HEK293 (cell line): Measurements from ENCODE around the gene GALNT9.

ENCODE experiments used
- CTCF ChIA-PET: fragments of 350-600 bp; formaldehyde crosslinking; extraction: SDS; loops from one replicate; lab custom pipeline; 2021; ENCODE audit warnings: antibody characterized with exemption; lab: Yijun Ruan, JAX
- POLR2A ChIA-PET: fragments of 300-600 bp; formaldehyde crosslinking; extraction: SDS; loops from one replicate; lab custom pipeline; 2020; ENCODE audit warnings: antibody characterized with exemption, inconsistent platforms; lab: Yijun Ruan, JAX
- H3K27ac ChIP-seq: fragments of 200-500 bp; sonication (Bioruptor generic); 2 replicates; pipeline ENCODE4 v1.5.1; 2014; ENCODE audit warnings: low read depth, low read length, control low read depth, inconsistent platforms; ENCODE audit errors: extremely low read depth
- H3K36me3 ChIP-seq, 2 experiments: fragments of 200-500 bp in 1 of 2; sonication (Bioruptor generic) in 1 of 2; 1 replicate in 1 of 2; 2 replicates in 1 of 2; pipeline ENCODE4 v1.5.1; 2014 to 2017; ENCODE audit warnings: inconsistent platforms in 2 of 2, low read length in 2 of 2; ENCODE audit not compliant: control insufficient read depth in 2 of 2, insufficient read depth in 1 of 2
- H3K4me1 ChIP-seq: fragments of 200-500 bp; sonication (Bioruptor generic); 2 replicates; pipeline ENCODE4 v1.5.1; 2014; ENCODE audit warnings: mild to moderate bottlenecking, low read length, inconsistent platforms; ENCODE audit not compliant: control insufficient read depth, insufficient read depth
- H3K4me3 ChIP-seq: 2 replicates; pipeline ENCODE4 v1.5.1; 2011; ENCODE audit warnings: low read depth, mild to moderate bottlenecking, control low read depth, low read length, moderate library complexity
- H3K9me3 ChIP-seq: fragments of 200-500 bp; sonication (Bioruptor generic); 2 replicates; pipeline ENCODE4 v1.5.1; 2014; ENCODE audit warnings: low read depth, low read length, inconsistent platforms; ENCODE audit not compliant: control insufficient read depth, insufficient read depth
- GLI2 ChIP-seq: fragments of 450-650 bp; formaldehyde crosslinking; IDR thresholded peaks from 2 replicates; pipeline ENCODE4; 2017; ENCODE audit warnings: missing biosample characterization, missing genetic modification characterization, low read depth, borderline replicate concordance
- SETDB1 ChIP-seq: IDR thresholded peaks from one replicate; pipeline ENCODE4 v1.6.1; 2017; ENCODE audit warnings: mild to moderate bottlenecking, low read length, moderate library complexity, mixed read lengths; ENCODE audit not compliant: insufficient read length
- TRIM28 ChIP-seq: IDR thresholded peaks from 2 replicates; pipeline ENCODE4 v1.6.1; 2011; ENCODE audit warnings: low read length, control low read depth, borderline replicate concordance
- ZBTB10 ChIP-seq: fragments of 450-650 bp; formaldehyde crosslinking; IDR thresholded peaks from 2 replicates; pipeline ENCODE4 v1.5.1; 2016; ENCODE audit warnings: missing biosample characterization, missing genetic modification characterization
- ZFP3 ChIP-seq: fragments of 450-650 bp; formaldehyde crosslinking; IDR thresholded peaks from 2 replicates; pipeline ENCODE4 v1.5.1; 2016; ENCODE audit warnings: low read depth, missing biosample characterization, missing genetic modification characterization
- ZNF350 ChIP-seq: fragments of 450-650 bp; formaldehyde crosslinking; IDR thresholded peaks from 2 replicates; pipeline ENCODE4 v1.5.0; 2017; ENCODE audit warnings: missing biosample characterization, mild to moderate bottlenecking, missing genetic modification characterization
- ZNF362 ChIP-seq: fragments of 450-650 bp; formaldehyde crosslinking; IDR thresholded peaks from 2 replicates; pipeline ENCODE4 v1.5.1; 2016; ENCODE audit warnings: missing biosample characterization, missing genetic modification characterization
- ZNF513 ChIP-seq: fragments of 450-650 bp; IDR thresholded peaks from 2 replicates; pipeline ENCODE4 v1.5.1; 2018; ENCODE audit warnings: missing biosample characterization, missing genetic modification characterization
- ZNF792 ChIP-seq: fragments of 450-650 bp; formaldehyde crosslinking; IDR thresholded peaks from 2 replicates; pipeline ENCODE4 v1.5.1; 2016; ENCODE audit warnings: missing biosample characterization, missing genetic modification characterization
- TF ChIP-seq, protein P1 (sequence below): fragments of 450-650 bp; formaldehyde crosslinking; IDR thresholded peaks from 2 replicates; pipeline ENCODE4 v1.5.1; 2016; ENCODE audit warnings: missing biosample characterization, missing genetic modification characterization
- TF ChIP-seq, protein P2 (sequence below): fragments of 450-650 bp; formaldehyde crosslinking; IDR thresholded peaks from 2 replicates; pipeline ENCODE4 v1.5.1; 2016; ENCODE audit warnings: missing biosample characterization, missing genetic modification characterization, borderline replicate concordance

GALNT9 gene

DNA sequence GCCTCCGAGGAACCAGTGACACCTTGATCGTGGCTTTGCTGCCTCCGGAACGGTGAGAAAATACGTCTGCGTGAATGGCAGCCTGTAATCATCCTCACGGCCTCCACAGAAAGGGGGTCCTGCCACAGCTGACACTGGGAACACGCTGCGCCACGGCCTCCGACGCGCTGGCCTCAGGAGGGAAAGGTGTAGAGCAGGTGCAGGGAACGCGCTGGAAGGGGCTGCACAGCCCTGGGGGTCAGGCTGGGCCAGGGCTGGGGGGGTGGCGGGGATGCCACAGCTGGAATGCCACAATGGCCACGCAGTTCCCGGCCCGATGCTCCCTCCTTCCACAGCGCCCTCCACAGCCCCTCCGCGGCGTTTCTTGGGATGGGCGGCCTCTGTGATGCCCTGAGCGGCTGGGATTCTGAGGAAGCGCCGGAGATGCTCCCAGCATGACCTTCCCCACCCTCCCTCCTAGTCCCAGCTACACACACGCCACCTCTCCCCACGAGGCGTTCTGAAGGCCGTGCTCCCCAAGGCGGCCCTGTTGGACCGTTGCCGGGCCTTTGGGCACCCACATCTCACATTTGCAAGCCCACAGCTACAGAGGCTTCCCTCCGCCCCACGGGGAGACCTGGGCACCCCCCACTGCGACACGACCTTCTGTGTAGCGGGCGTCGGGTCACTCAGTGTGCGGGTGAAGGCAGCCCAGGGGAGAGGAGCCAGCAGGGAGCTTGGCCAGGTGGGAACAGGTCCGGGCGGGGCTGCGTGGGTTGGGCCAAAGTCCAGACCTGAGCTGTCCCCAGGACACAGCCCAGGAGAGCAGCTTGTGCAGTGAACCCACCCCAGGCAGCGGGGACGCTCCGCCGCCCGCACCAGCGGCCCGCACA, 31.8 kb upstream of the GALNT9 start (continued):
- TF ChIP-seq ZNF513 (no peak), ZBTB10 (no peak), ZFP3 (tag by site-specific recombination) (no peak), GLI2 (tag by site-specific recombination) (no peak), ZNF362 (tag by site-specific recombination) (no peak), TRIM28 (no peak)
- TF ChIP-seq, protein P1, sequence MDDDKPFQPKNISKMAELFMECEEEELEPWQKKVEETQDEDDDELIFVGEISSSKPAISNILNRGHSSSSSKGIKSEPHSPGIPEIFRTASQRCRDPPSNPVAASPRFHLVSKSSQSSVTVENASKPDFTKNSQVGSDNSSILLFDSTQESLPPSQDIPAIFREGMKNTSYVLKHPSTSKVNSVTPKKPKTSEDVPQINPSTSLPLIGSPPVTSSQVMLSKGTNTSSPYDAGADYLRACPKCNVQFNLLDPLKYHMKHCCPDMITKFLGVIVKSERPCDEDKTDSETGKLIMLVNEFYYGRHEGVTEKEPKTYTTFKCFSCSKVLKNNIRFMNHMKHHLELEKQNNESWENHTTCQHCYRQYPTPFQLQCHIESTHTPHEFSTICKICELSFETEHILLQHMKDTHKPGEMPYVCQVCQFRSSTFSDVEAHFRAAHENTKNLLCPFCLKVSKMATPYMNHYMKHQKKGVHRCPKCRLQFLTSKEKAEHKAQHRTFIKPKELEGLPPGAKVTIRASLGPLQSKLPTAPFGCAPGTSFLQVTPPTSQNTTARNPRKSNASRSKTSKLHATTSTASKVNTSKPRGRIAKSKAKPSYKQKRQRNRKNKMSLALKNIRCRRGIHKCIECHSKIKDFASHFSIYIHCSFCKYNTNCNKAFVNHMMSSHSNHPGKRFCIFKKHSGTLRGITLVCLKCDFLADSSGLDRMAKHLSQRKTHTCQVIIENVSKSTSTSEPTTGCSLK, result no peak
- TF ChIP-seq, protein P2, sequence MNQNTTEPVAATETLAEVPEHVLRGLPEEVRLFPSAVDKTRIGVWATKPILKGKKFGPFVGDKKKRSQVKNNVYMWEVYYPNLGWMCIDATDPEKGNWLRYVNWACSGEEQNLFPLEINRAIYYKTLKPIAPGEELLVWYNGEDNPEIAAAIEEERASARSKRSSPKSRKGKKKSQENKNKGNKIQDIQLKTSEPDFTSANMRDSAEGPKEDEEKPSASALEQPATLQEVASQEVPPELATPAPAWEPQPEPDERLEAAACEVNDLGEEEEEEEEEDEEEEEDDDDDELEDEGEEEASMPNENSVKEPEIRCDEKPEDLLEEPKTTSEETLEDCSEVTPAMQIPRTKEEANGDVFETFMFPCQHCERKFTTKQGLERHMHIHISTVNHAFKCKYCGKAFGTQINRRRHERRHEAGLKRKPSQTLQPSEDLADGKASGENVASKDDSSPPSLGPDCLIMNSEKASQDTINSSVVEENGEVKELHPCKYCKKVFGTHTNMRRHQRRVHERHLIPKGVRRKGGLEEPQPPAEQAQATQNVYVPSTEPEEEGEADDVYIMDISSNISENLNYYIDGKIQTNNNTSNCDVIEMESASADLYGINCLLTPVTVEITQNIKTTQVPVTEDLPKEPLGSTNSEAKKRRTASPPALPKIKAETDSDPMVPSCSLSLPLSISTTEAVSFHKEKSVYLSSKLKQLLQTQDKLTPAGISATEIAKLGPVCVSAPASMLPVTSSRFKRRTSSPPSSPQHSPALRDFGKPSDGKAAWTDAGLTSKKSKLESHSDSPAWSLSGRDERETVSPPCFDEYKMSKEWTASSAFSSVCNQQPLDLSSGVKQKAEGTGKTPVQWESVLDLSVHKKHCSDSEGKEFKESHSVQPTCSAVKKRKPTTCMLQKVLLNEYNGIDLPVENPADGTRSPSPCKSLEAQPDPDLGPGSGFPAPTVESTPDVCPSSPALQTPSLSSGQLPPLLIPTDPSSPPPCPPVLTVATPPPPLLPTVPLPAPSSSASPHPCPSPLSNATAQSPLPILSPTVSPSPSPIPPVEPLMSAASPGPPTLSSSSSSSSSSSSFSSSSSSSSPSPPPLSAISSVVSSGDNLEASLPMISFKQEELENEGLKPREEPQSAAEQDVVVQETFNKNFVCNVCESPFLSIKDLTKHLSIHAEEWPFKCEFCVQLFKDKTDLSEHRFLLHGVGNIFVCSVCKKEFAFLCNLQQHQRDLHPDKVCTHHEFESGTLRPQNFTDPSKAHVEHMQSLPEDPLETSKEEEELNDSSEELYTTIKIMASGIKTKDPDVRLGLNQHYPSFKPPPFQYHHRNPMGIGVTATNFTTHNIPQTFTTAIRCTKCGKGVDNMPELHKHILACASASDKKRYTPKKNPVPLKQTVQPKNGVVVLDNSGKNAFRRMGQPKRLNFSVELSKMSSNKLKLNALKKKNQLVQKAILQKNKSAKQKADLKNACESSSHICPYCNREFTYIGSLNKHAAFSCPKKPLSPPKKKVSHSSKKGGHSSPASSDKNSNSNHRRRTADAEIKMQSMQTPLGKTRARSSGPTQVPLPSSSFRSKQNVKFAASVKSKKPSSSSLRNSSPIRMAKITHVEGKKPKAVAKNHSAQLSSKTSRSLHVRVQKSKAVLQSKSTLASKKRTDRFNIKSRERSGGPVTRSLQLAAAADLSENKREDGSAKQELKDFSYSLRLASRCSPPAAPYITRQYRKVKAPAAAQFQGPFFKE, result no peak

- TF ChIP-seq ZNF792 (tag by site-specific recombination), result no peak
- TF ChIP-seq SETDB1, result no peak
- TF ChIP-seq ZNF350 (tag by site-specific recombination), result no peak
- POLR2A ChIA-PET, result no interaction called here
- H3K4me1 ChIP-seq, result no peaks in the 10 kb centered on the region
Measured at GRCh38 chr12:132360410-132360809, 31.0 kb upstream of the GALNT9 start.

More at GRCh38 chr12:132360410-132360809, 31.0 kb upstream of the GALNT9 start:
- H3K4me3 ChIP-seq, result no peak overlapping the region
- H3K9me3 ChIP-seq, result no peaks in the 10 kb centered on the region
- CTCF ChIA-PET, result no interaction called here
- H3K36me3 ChIP-seq, result no peaks in the 10 kb centered on the region
- H3K27ac ChIP-seq, result no peak overlapping the region
